ENCODE measurements around the gene TRA2A.

DNA sequence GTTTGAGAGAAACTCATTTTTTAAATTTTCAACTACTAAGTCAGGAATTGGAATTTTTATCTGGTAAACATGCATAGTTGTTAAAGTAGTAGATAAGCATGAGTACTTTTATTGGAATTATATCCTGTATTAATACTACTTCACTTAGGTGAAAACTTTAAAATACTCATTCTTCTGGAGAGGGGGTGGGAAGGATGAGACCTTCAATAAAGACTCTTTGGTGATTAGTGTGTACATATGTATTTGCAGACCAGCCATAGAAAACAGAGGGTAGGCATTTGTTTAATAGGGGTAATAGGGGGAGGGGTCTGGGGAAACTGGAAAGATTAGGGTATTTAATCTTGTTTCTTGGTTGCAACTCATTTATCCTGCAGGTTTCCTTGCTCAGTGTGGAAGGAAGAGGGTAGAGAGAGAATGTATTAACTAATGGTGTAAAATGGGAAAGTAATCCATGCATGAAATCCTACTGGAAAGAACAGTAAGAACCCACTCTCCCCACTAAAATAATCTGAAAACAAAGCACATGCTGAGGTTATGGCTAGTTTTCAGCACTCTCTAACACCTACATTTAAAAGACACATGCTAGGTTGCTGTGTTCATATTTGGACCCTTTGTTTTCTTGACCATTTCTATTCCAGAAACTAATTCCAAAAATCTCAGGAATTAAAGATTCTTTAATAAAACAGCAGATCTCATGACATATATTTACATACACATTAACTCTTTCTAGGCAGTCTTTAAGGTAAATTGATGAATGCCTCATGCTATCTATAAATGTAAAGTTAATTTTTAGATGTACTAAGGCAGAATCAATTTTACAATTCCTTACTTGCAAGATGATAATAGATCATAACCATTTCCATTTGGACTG, 55.3 kb downstream of the TRA2A start:
- TF ChIP-seq ZNF76 (CRISPR knock-in tag; IDR thresholded peaks at IDR 0.05; ENCODE audit: borderline replicate concordance) (no peak), MXI1 (IDR thresholded peaks at IDR 0.05; ENCODE audit: low read depth, low read length) (no peak), CBX3 (IDR thresholded peaks at IDR 0.05; ENCODE audit: borderline replicate concordance in 1 of 2, low read length in 2 of 2) (no peak), CBX5 (IDR thresholded peaks at IDR 0.05; ENCODE audit: borderline replicate concordance, low read depth) (no peak), FUS (optimal IDR thresholded peaks at IDR 0.05; ENCODE audit: low read depth, low read length) (no peak), HNRNPK (IDR thresholded peaks at IDR 0.05; ENCODE audit: low read depth, low read length, poor library complexity, severe bottlenecking) (no peak), CCAR2 (IDR thresholded peaks at IDR 0.05; ENCODE audit: low read depth, low read length) (no peak), TCF7L2 (IDR thresholded peaks at IDR 0.05; ENCODE audit: low read depth, low read length) (no peak), NFRKB (IDR thresholded peaks at IDR 0.05; ENCODE audit: low read depth) (no peak), ESRRB (CRISPR knock-in tag; IDR thresholded peaks at IDR 0.05; ENCODE audit: borderline replicate concordance) (no peak)
- TF ChIP-seq, protein P1, sequence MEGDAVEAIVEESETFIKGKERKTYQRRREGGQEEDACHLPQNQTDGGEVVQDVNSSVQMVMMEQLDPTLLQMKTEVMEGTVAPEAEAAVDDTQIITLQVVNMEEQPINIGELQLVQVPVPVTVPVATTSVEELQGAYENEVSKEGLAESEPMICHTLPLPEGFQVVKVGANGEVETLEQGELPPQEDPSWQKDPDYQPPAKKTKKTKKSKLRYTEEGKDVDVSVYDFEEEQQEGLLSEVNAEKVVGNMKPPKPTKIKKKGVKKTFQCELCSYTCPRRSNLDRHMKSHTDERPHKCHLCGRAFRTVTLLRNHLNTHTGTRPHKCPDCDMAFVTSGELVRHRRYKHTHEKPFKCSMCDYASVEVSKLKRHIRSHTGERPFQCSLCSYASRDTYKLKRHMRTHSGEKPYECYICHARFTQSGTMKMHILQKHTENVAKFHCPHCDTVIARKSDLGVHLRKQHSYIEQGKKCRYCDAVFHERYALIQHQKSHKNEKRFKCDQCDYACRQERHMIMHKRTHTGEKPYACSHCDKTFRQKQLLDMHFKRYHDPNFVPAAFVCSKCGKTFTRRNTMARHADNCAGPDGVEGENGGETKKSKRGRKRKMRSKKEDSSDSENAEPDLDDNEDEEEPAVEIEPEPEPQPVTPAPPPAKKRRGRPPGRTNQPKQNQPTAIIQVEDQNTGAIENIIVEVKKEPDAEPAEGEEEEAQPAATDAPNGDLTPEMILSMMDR (IDR thresholded peaks at IDR 0.05 in 2 of 3, conservative IDR thresholded peaks at IDR 0.05 in 1 of 3; ENCODE audit: insufficient read depth in 2 of 3, low read depth in 1 of 3, low read length in 3 of 3), result no peak
- TF ChIP-seq, protein P2, sequence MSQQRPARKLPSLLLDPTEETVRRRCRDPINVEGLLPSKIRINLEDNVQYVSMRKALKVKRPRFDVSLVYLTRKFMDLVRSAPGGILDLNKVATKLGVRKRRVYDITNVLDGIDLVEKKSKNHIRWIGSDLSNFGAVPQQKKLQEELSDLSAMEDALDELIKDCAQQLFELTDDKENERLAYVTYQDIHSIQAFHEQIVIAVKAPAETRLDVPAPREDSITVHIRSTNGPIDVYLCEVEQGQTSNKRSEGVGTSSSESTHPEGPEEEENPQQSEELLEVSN (IDR thresholded peaks at IDR 0.05; ENCODE audit: borderline replicate concordance in 1 of 2, extremely low read depth in 1 of 2, insufficient read depth in 1 of 2, insufficient read length in 1 of 2, low read depth in 1 of 2, low read length in 1 of 2, poor library complexity in 1 of 2, severe bottlenecking in 1 of 2), result no peak
- TF ChIP-seq, protein P3, sequence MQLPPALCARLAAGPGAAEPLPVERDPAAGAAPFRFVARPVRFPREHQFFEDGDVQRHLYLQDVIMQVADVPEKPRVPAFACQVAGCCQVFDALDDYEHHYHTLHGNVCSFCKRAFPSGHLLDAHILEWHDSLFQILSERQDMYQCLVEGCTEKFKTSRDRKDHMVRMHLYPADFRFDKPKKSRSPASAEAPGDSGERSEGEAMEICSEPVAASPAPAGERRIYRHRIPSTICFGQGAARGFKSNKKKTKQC (CRISPR knock-in tag; IDR thresholded peaks at IDR 0.05), result no peak
- TF ChIP-seq, protein P4, sequence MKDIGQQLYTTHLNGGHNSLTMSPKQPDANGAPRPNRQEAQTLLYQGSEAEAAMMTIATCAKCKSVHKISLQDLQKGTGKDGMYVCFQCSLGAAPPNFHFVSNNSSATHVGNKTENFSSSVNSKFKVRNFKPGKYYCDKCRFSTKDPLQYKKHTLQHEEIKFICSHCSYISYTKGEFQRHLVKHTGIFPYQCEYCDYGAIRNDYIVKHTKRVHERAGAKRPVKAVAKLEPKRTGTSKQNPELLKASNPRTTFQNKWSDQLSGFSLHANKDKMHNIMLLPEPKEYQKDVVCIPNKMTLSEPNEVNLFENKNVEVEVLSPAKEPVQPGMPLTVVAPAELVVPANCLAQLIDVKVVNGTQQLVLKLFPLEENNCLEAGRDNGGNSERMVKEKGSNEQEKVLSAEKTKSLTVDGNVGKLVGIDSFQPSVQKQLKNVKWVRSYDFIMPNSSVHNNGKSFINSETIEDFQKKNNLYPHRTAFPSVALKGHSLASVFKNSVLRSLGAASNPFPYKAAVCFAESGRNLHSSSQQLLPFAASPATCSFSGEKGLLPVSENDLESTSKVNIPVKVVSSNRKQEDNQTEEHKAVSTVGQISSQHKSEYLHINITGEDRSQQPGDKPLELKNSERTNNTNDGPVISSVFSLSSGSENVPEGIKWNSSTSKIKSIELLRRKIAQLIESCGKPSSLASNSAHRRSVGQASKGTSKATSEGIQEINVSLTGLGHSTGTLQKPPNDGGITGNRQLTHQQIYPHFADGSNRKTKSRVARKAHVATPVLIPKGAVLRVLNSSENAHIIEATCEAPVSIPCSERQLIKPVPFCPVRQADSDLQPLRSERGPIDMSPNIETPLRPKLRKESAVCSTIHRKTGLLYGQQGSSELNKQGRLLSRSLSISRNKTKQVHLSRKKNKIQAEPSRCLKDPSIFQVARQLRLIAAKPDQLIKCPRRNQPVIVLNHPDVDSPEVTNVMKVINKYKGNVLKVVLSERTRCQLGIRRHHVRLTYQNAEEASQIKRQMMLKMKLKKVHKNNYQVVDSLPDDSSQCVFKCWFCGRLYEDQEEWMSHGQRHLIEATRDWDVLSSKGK (CRISPR knock-in tag; IDR thresholded peaks at IDR 0.05), result no peak

Measured in K562 (cell line).